HG03159 (cell line): ENCODE results near the gene HS6ST1.

ENCODE experiments used
- ATAC-seq: cut with Tn5 transposase; IDR thresholded peaks from one replicate; pipeline ENCODE4 v1.9.1; 2021; ENCODE audit warnings: mild to moderate bottlenecking, moderate library complexity; ENCODE audit not compliant: unreplicated experiment

HS6ST1 gene

DNA sequence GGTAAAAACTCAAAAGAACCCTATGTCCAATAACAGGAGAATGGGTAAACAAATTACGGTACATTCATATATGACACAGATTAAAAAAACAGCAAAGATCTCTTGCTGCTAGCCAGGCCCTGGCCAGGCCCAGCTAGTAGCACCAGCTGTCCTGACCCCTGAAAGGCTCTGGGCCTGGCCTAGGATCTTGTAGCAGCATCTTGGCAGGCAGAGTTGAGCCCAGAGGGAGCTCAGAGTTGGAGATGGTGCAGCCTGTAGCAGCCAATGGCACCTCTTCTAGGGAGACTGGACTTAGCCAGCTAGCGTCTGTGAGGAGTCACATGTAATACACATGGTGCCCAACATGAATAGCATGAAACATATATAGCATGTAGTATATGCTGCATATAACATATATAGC lies 69.1 kb downstream of the HS6ST1 start:
- ATAC-seq: no peak

DNA sequence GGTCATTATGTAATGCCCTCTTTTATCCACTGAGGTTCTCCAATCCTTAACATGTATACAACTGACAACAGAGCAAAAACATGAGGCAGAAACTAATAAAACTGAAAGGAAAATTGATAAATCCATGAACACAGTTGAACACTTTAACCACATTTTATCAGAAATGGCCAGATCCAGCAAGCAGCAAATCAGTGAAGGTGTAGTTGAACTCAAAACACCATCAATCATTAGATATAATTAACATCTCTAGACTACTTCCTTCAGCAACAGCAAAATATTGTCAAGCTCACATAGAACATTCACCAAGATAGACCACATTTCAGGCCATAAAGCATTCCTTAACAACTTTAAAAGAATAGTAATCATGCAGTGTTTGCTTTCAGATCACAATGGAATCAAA lies 72.9 kb downstream of the HS6ST1 start:
- ATAC-seq: no peak

DNA sequence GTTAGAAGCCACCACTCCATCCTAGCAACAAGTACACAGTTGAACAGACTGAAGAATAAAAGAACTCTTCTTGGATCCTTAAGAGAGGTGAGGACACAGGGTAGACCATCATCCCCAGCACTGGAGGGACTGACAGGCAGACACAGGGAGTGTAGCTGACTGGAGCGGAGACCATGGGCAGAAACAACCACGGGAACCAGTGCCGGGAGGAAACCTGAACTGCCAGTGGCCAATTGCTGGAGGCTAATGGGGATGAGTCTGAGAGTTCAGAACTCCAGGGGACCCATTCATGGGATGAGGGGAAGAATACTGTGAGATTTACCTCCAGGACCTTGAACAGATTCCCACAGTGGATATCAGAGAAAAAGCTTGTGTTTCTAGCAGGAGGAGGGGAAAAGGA lies 76.8 kb downstream of the HS6ST1 start:
- ATAC-seq: no peak

DNA sequence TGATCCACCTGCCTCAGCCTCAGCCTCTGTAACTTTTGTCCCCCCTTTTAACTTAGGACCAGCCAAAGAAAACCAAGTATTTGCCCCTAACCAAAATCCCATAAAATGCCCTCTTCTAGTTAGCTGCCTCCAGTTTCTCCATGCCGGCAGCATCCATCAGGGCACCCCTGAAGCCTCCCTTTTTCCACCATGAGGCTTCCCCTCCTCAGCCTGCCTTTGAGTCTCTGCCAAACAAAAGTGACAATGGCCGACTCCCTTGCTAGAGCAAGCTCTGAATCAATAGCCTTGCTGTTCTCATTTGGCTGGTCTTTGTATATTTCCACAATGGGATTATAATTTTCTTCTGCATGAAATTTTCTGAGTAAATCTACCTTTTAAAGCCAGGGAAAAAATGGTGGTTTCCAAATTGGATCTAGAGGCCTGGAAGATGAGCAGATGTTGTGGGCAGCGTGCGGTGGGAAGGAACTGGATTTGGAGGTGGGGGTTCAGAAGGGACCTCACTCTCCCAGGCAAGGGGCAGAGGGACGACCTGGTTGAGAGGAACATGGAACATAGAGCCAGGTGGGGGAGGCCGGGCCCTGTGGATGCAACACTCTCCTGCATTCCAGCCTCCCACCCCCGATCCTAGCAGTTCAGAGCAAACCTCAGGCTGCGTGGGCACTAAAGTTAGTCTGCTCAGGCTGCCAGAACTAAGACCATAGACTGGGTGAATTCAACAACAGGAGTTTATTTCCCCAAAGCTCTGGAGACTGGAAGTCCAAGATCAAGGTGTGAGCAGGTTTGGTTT lies 80.6 kb downstream of the HS6ST1 start:
- no peak for ATAC-seq

DNA sequence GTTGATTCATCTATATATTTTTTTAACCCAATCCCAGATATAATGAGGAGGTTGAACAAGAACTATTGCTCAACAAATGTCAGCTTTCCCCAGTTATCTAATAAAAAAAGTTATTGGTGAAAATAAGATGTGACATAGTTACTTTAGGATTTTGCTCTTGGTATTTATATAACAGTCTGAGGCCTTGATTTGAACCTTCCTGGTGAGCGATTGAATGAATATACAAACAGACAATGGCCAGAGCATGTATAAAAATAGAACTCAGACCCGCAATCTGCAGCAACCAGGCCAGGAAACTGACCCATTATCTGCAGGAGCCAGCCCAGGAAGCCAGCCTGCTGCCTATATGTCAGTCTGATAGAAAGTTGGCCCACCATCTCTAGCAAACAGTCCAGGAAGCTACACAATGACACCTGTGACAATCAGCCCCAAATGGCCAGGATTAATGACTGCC lies 81.6 kb downstream of the HS6ST1 start:
- ATAC-seq: no peak

DNA sequence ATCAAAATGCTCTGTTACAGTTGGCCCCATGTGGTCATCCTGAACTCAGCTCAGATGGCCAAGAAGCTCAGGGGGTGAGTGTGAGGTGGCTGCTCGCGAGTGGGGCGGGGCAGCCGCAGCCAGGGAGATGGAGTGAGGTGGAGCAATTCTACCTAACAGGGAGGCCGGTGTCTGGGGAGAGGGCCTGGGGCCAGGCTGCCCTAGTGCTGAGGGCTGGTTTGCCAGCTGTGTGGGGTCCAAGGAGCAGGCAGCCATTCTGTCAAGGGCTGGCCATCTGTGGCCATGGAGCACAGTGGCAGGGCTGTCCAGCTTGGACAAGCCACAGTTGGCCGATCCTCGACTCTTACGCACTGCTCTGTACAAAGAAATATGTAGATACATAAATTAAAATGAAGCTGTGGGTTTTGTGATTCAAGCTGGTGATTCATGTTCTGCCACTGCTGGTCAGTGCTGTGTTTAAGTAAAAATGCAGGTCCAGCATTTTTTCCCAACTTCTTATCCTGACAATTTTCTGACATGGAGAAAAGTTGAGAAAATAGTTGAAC lies 82.1 kb downstream of the HS6ST1 start:
- ATAC-seq: no peak

DNA sequence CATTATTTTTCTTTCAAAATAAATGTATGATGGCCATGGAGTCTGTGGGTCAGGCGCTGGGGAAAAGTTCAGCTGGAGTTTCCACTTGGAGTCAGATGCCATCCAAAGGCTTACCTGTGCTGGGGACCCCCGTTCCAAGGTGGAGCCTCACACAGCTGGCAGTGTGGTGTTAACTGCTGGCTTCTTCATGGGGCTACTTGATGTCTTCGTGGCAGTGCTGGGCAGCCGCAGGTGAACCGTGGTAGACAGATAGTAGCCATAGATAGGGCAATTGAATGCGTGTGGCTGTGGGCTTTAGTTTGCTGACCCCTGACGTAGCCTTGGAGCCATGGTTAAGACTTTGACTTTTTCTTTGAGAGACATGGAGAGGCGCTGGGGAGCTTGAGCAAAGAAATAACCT lies 83.1 kb downstream of the HS6ST1 start:
- ATAC-seq: no peak

DNA sequence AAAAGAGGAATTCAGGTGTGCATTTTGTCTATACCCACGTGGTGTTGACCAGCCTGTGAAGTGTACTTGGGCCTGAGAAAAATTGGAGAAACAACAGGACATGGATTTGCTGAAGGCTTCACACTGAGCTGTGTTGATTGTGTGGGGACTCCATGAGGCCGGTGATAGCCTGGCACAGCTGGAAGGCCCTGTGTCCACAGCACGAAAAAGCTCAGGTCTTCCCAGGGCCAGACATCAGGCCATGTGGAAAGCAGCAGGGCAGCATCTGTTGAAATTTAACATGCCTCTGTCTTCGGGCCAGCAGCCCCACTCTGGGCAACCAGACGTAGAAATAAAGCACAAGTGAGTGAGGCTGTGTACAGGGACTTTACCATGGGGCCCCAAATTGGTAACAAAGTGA lies 84.1 kb downstream of the HS6ST1 start:
- ATAC-seq: no peak

DNA sequence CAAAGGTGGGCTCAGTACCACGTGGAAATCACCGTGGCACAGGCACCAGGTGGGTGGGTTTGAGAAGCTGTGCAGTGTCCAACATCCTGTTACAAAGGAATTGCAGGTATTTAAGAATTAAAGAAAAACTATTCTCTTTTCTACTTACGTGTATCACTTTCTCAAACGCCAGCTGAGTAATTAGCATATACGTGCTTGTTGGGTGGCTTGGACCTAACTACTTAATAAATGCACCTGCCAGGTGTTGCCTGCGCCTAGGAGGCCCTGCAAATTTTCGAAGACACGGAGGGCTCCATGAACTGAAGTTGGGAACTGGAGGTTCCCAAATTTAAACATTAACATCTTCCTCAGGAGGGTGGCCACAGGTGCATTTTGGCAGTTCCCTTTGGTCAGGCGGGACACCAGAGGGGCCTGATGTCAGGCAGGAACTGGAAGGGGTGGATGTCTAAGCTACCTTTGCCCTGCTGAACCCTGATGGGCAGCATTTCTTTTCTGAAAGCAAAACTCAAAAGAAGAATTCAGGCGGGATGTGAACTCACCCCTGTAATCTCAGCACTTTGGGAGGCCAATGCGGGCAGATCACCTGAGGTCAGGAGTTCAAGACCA lies 84.8 kb downstream of the HS6ST1 start:
- no peak for ATAC-seq

DNA sequence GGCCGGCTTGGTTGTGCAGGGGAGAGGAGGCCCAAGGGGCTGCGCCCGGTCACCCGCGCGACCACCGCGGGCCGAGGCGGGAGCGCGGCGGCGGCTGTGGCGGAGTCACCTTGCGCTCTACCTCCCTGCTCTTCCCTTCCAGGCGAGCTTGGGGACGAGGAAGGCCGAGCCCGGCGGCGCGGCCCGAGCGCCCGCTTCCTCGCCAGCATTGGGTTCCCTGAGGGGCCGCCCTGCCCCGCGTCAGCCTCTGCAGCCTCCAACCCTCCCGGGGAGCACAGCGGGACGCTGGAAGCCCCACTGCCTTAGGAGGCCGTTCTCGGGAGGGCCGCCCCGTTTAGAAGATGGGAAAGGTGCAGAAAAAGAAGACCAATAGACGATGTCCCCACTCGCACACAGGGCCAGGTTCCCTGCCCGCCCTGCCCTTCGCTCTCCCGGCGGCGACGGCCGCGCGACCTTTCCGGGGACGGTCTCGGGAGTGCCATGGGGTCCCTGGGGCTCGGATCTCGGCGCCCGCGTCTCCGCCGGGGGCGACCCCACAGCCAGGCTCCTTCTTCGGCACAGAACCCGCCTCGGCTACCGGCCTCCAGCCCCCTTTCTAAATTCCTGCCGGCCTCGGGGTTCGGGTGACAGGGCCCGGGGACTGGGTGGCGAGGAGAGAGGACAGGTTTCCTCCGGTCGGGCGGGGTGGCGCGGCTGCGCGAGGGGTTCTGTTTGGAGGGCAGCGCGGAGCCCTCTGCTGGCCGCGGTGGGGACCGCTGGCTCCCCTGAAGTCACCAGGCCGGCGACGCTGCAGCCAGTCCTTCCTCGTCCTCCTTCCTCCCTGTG lies 85.5 kb downstream of the HS6ST1 start:
- peak; percentile 99 for ATAC-seq

DNA sequence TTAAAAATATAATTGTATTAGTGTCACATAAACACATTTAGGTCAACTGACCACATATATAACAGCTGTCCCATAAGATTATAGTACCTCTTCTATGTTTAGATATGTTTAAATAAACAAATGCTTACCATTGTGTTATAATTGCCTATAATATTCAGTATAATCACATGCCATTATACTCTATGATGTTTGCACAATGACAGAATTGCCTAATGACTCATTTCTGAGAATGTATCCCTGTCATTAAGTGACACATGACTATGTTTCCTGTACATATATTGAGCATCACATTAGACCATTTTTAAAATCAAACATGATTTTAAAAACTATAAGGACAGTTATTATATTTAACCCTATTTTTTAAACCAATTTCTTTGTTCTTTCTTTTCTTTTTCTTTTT lies 89.8 kb downstream of the HS6ST1 start:
- no peak for ATAC-seq

DNA sequence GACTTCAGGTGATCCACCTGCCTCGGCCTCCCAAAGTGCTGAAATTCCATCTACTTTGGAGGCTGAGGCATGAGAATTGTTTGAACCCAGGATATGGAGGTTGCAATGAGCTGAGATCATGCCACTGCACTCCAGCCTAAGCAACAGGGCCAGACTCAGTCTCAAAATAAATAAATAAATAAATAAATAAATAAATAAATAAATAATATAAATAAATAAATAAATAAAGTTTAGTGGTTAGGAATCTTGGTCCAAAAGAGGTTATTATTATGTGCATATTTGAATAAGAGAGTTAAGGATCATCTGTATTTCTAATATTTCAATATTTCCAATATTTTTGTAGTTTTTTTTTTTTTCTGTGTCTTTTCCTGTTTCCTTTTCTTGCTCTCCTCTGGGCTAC lies 90.8 kb downstream of the HS6ST1 start:
- ATAC-seq: no peak

DNA sequence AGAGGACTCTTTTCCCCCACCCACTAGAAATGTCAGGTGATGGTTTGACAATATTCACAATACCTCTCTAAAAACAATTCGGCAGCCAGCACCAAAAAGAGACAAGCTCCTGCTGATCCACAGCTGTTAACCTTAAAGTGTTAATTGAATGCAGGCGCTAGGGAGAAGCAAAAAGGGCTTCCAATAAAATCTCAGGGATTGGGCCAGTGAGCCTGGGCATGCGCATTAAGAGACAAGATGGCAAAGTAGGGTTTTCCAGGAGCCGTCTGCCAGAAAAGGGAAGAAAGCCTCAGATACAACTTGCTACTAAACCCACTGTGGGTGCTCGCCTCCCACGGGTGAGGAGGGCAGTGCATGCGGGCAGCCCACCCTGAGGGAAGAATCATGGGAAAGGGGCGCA lies 98.8 kb downstream of the HS6ST1 start:
- ATAC-seq: no peak

DNA sequence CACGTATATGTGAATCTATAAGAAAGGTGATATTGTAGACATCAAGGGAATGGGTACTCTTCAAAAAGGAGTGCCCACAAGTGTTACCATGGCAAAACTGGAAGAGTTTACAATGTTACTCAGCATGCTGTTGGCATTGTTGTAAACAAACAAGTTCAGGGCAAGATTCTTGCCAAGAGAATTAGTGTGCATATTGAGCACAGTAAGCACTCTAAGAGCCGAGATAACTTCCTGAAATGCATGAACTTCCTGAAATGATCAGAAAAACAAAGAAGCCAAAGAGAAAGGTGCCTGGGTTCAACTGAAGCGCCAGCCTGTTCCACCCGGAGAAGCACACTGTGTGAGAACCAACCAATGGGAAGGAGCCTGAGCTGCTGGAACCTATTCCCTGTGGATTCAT lies 101.0 kb downstream of the HS6ST1 start:
- ATAC-seq: no peak

DNA sequence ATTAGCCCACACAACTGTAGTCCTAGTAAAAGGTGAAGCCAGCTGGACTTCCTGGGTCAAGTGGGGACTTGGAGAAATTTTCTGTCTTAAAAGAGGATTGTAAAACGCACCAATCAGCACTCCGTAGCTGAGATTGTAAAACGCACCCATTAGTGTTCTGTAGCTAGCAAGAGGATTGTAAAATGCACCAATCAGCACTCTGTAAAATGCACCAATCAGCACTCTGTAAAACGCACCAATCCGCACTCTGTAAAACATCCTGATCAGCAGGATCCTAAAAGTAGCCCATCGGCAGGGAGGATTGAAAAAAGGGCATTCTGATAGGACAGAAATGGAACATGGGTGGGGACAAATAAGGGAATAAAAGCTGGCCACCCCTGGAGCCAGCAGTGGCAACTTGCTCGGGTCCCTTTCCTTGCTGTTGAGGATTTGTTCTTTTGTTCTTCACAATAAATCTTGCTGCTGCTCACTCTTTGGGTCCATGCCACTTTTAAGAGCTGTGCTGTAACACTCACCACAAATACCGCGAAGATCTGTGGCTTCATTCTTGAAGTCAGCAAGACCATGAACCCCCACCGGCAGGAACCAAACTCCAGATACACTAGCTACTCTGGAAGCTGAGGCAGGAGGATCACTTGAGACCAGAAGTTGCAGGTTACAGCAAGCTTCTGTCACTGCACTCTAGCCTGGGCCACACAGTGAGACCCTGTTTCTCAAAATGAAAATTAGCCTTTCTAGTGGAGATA lies 102.6 kb downstream of the HS6ST1 start:
- ATAC-seq: no peak
